ENCODE measurements around the gene SPINK8. TPM values are rescaled to one million over a fixed set of nuclear protein-coding genes. Genes with fewer than 3 reads are reported as not detected.
A peak's percentile ranks its signal among the peaks of the same experiment; 100 is the strongest.

SPINK8 gene
- total RNA-seq, 1 donor from 2014 or later, result not detected

DNA sequence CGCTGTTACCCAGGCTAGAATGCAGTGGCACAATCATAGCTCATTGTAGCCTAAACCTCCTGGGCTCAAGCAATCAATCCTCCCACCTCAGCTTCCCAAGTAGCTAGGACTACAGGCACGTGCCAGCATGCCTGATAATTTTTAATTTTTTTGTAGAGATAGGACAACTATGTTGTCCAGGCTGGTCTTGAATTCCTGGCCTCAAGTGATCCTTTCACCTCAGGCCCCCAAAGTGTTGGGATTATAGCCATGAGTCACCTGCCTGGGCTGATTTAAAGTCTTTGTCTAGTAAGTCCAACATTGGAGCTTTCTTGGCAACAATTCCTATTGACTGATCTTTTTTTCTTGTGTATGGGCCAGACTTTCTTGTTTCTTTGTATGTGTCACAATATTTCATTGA is 28.1 kb downstream of the SPINK8 start:
- peaks cover 36% of the 10 kb centered on the region for H3K4me1 Mint-ChIP-seq
- no peaks in the 10 kb centered on the region for H3K27me3 Mint-ChIP-seq
- DNase-seq (no peak), ATAC-seq (ENCODE audit: low read depth) (no peak)
- H3K4me3 Mint-ChIP-seq, result no peak overlapping the region
- H3K36me3 Mint-ChIP-seq (ENCODE audit: low read depth), result peaks cover 8% of the 10 kb centered on the region
- no peak overlapping the region for H3K27ac Mint-ChIP-seq
- H3K9me3 Mint-ChIP-seq, result no peaks in the 10 kb centered on the region
- intact Hi-C loops (cut with micrococcal nuclease), result no loop called here
- CTCF ChIA-PET, result no interaction called here
- TF ChIP-seq, protein P1, sequence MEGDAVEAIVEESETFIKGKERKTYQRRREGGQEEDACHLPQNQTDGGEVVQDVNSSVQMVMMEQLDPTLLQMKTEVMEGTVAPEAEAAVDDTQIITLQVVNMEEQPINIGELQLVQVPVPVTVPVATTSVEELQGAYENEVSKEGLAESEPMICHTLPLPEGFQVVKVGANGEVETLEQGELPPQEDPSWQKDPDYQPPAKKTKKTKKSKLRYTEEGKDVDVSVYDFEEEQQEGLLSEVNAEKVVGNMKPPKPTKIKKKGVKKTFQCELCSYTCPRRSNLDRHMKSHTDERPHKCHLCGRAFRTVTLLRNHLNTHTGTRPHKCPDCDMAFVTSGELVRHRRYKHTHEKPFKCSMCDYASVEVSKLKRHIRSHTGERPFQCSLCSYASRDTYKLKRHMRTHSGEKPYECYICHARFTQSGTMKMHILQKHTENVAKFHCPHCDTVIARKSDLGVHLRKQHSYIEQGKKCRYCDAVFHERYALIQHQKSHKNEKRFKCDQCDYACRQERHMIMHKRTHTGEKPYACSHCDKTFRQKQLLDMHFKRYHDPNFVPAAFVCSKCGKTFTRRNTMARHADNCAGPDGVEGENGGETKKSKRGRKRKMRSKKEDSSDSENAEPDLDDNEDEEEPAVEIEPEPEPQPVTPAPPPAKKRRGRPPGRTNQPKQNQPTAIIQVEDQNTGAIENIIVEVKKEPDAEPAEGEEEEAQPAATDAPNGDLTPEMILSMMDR (IDR thresholded peaks at IDR 0.05), result no peak
- POLR2A ChIA-PET, result no interaction called here

DNA sequence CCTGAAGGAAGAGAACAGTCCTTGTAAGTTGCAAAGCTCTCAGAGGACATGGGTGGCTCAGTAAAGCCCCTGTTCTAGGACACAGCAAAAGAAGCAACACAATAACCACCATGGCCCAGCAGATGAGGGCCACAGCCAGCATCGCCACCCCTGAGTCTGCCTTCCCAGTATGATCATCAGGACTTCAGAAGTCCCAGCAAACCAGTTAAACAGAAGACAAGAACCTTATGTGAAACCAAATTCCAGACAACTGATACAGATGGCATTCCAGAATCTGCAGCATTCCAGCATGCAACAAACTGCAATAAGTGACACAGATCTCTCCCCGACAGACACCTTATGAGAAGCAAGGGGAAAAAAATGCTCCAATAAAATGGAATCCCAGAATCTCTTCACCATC is 30.4 kb downstream of the SPINK8 start:
- peak overlapping the region; percentile 41 for H3K27ac Mint-ChIP-seq
- ChIA-PET CTCF (no interaction called here), POLR2A (no interaction called here)
- intact Hi-C loops (cut with micrococcal nuclease), result no loop called here
- H3K9me3 Mint-ChIP-seq, result no peaks in the 10 kb centered on the region
- DNase-seq, result no peak
- no peaks in the 10 kb centered on the region for H3K27me3 Mint-ChIP-seq
- no peak overlapping the region for H3K4me3 Mint-ChIP-seq
- peaks cover 45% of the 10 kb centered on the region for H3K4me1 Mint-ChIP-seq
- TF ChIP-seq, protein P1 (IDR thresholded peaks at IDR 0.05), result no peak
- H3K36me3 Mint-ChIP-seq (ENCODE audit: low read depth), result peaks cover 13% of the 10 kb centered on the region
- ATAC-seq (ENCODE audit: low read depth), result no peak

DNA sequence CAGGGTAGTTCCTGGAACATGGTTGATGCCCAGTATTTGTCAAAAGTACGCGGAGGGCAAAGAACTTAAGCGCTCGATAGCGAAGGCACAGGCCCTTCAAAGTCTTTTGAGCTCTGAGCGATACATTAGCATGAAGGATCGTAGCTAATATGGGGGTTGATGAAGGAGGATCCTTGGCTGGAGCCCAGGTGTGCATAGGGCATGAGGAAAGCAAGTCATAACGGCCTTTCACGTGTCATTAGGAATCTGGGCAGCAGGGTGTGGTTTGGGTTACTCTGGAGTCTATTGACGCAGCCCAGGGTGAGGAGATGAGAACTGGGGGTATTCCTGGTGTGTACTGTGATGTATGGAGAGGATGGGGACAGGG is 31.7 kb downstream of the SPINK8 start:
- Mint-ChIP-seq H3K27ac (peak overlapping the region; percentile 98), H3K9me3 (no peaks in the 10 kb centered on the region), H3K36me3 (ENCODE audit: low read depth) (peaks cover 25% of the 10 kb centered on the region), H3K4me3 (peak overlapping the region; percentile 97), H3K4me1 (peaks cover 47% of the 10 kb centered on the region), H3K27me3 (no peaks in the 10 kb centered on the region)
- TF ChIP-seq, protein P1 (IDR thresholded peaks at IDR 0.05), result no peak
- ChIA-PET POLR2A (interaction anchor here (0.7 to 2.7 kb wide), 6 partner anchors 61 to 1798 kb away, joined by 3 to 19 read pairs (median 4); partner anchors contain the start of genes CCDC51, WDR6 and ZNF589), CTCF (no interaction called here)
- ATAC-seq (ENCODE audit: low read depth), result no peak
- intact Hi-C loops (cut with micrococcal nuclease), result loop anchor here (1.0 to 2.0 kb wide), 6 partner anchors 60 to 793 kb away; partner anchors contain the start of genes CCDC51, PFKFB4, QRICH1 and TMA7
- no peak for DNase-seq

DNA sequence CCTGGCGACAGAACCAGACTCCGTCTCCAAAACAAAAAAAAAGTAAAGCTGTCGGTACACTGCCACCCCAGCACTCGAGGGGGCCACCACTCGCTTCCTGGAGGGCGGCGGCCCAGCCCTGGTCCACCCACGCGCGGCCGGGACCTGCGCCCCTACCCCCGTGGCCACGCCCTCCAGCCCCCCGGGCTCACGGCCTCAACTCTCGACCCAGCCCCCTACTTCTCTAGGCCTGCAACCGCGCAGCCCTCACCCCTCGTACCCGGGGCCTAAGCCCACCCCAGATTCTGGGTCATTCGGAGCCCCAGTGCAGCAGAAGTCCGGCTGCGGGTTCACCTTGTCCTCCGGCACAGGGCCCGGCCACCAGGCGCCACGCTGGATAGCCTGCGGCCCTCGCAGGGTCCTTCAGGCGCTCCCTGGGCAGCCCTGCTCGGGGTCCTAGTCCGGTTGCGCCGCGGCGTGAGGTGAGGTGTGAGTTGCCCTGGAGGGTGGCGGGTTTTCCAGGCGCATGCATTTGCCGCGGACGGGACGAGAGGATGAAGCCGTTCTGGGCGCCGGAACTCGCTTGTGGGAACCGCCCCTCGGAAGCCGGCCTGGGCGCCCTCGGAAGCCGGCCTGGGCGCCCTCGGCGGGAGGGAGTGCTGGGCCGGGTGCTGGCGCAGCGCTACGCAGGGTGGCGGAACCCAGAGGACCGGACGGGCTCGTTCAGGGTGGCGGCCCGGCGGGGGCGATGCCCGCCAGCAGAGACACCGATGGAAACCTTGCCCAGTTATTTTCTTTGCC is 32.3 kb downstream of the SPINK8 start, which contains the start of gene NME6:
TSS of gene NME6 (minus strand) at position 348 of the 780 bp plus-strand sequence.
- POLR2A ChIA-PET, result interaction anchor here (0.5 to 2.7 kb wide), 10 partner anchors 60 to 1994 kb away, joined by 3 to 19 read pairs (median 4); partner anchors contain the start of genes CCDC51, IP6K2, TMA7 and WDR6
- intact Hi-C loops (cut with micrococcal nuclease), result loop anchor here (1.0 to 2.0 kb wide), 6 partner anchors 60 to 794 kb away; partner anchors contain the start of genes CCDC51, PFKFB4, QRICH1 and TMA7

More for the DNA sequence above, 32.3 kb downstream of the SPINK8 start, which contains the start of gene NME6:
- H3K27ac Mint-ChIP-seq, result peak within 1 kb of the TSS; percentile 98
- ATAC-seq (ENCODE audit: low read depth), result peak; percentile 91
- peak; percentile 95 for DNase-seq
- no peaks in the 10 kb centered on the region for H3K9me3 Mint-ChIP-seq
- no peaks in the 10 kb centered on the region for H3K27me3 Mint-ChIP-seq
- H3K36me3 Mint-ChIP-seq (ENCODE audit: low read depth), result peaks cover 31% of the 10 kb centered on the region
- CTCF ChIA-PET, result interaction anchor here (1.7 kb wide), 1 partner anchor 135 kb away, joined by 14 read pairs; no protein-coding TSS in a partner anchor
- peak within 1 kb of the TSS; percentile 97 for H3K4me3 Mint-ChIP-seq
- TF ChIP-seq, protein P1 (IDR thresholded peaks at IDR 0.05), result no peak
- H3K4me1 Mint-ChIP-seq, result peaks cover 42% of the 10 kb centered on the region
